Measurements from ENCODE around the gene CPN2. TPM values are rescaled to one million over a fixed set of nuclear protein-coding genes. Genes with fewer than 3 reads are reported as not detected.

CPN2 gene
- total and polyA plus RNA-seq, 2 of the 13 experiments (the other 11 are each of a cell fraction or from before 2014, with no cell fraction given), result 26.7 to 27.7 TPM

- no peak; the same call in 1 of the 2 replicates for TF ChIP-seq YEATS4 (CRISPR knock-in tag; IDR thresholded peaks at IDR 0.05; ENCODE audit: borderline replicate concordance)
- TF ChIP-seq SMYD3 (CRISPR knock-in tag; IDR thresholded peaks at IDR 0.05), result no peak
- peak; percentile 51; the same call in 1 of the 2 replicates for TF ChIP-seq ARID4A (CRISPR knock-in tag; IDR thresholded peaks at IDR 0.05; ENCODE audit: borderline replicate concordance)
- no peak for TF ChIP-seq SKI (IDR thresholded peaks at IDR 0.05; ENCODE audit: partially characterized antibody)
- peak; percentile 77 for TF ChIP-seq HNF4A (CRISPR knock-in tag; IDR thresholded peaks at IDR 0.05)
- TF ChIP-seq ATF6 (CRISPR knock-in tag; conservative IDR thresholded peaks at IDR 0.05), result no peak
- no peak for TF ChIP-seq PHF20 (CRISPR knock-in tag; IDR thresholded peaks at IDR 0.05)
- no peak for TF ChIP-seq ZNF354B (CRISPR knock-in tag; IDR thresholded peaks at IDR 0.05)
- no peak for TF ChIP-seq SNAPC4 (CRISPR knock-in tag; IDR thresholded peaks at IDR 0.05)
- no peak for TF ChIP-seq HIVEP1 (CRISPR knock-in tag; IDR thresholded peaks at IDR 0.05)
- TF ChIP-seq ZNF772 (CRISPR knock-in tag; IDR thresholded peaks at IDR 0.05), result no peak
- TF ChIP-seq ZBED4 (CRISPR knock-in tag; IDR thresholded peaks at IDR 0.05; ENCODE audit: borderline replicate concordance), result no peak
- no peak for TF ChIP-seq ZC3H13 (CRISPR knock-in tag; IDR thresholded peaks at IDR 0.05)
- TF ChIP-seq RAD51 (IDR thresholded peaks at IDR 0.05; ENCODE audit: borderline replicate concordance), result no peak
- no peak for TF ChIP-seq KDM5A (IDR thresholded peaks at IDR 0.05; ENCODE audit: borderline replicate concordance, low read length)
Observed at GRCh38 chr3:194320744-194321243, 30.3 kb downstream of the CPN2 start (continued).
